HG02588 (cell line): Measurements from ENCODE around the gene PTH2R.
"Not testable (repeated sequence)": the region's sequence is repeated elsewhere in the genome, so short reads cannot be mapped to it uniquely, and the experiment has no call there.

ENCODE experiments used
- ATAC-seq: cut with Tn5 transposase; IDR thresholded peaks from one replicate; pipeline ENCODE4 v1.9.1; 2021; ENCODE audit warnings: mild to moderate bottlenecking, moderate library complexity; ENCODE audit not compliant: unreplicated experiment

PTH2R gene

GRCh38 chr2:208392300-208392699, 14.3 kb upstream of the PTH2R start:
- no peak for ATAC-seq

GRCh38 chr2:208396796-208397195, 9.8 kb upstream of the PTH2R start:
- ATAC-seq = not testable (repeated sequence)

- no peak for ATAC-seq
Observed at GRCh38 chr2:208399201-208399600, 7.4 kb upstream of the PTH2R start.

- ATAC-seq = no peak
Observed at GRCh38 chr2:208407667-208408066, 1.1 kb downstream of the PTH2R start.

DNA sequence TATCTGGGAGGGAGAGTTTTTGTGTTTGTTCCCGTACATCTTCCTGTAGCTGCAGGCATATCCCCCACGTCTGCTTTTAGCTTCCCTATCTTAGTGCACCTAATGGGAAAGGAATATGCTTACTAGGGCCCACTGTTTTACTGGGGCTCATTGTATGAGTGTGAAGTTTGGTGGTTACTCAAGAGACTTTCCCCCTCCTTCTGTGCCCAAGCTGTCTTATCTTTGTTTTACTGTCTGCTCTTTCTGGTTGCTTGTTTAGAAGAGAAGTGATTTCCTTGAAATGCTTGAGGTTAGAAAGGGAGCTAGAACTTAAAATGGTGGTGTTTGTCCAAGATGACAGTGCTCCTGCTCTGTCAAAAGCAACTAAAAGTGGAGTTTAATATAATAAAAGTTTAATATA, 7.3 kb downstream of the PTH2R start:
- no peak for ATAC-seq

- ATAC-seq = peak; percentile 67
Observed at GRCh38 chr2:208415255-208415654, 8.7 kb downstream of the PTH2R start.

DNA sequence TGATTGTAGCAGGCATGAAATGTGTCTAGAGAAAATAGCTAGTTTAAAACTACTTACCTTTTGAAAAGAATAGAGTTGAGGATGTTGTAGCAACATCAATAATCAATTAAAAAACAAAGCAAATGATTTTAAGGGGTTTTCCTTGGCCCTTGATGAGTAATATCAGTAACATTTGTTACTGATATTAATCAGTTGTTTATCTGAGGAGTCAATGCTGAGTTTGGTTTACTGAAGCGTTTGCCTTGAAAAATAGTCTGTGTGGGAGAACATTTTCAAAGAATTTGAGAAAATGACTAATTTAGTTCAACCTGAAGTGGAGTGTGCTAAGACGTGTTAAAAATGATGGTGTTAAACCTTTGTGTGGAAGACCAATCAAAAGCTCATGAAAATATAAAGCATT, 9.3 kb downstream of the PTH2R start:
- ATAC-seq = peak; percentile 83

DNA sequence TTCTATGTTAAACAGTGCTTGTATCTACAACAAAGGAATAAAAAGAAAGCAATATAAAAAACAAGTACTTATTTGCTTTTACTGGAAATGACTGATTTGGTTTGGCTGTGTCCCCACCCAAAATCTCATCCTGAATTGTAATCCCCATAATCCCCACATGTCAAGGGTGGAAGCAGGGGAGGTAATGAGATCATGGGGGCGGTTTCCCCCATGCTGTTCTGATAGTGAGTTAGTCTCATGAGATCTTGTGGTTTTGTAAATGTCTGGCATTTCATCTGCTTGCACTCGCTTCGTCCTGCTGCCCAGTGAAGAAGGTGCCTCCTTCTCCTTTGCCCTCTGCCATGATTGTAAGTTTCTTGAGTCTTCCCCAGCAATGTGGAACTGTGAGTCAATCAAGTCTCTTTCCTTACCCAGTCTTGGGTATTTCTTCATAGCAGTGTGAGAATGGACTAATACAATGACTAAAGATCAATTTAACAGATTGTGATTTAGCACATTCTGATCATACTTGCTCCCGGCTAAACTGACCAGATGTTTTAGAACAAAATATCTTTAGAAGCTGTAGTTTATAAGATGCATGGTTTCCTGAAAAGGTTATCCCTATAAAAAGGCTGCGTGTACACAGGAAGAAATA, 19.9 kb downstream of the PTH2R start:
- ATAC-seq = no peak

- no peak for ATAC-seq
Observed at GRCh38 chr2:208437755-208438154, 31.2 kb downstream of the PTH2R start.

GRCh38 chr2:208440716-208441115, 34.1 kb downstream of the PTH2R start:
- ATAC-seq = no peak

- no peak for ATAC-seq
Observed at GRCh38 chr2:208441951-208442350, 35.4 kb downstream of the PTH2R start.

- ATAC-seq = not testable (repeated sequence)
Observed at GRCh38 chr2:208447447-208447846, 40.9 kb downstream of the PTH2R start.

DNA sequence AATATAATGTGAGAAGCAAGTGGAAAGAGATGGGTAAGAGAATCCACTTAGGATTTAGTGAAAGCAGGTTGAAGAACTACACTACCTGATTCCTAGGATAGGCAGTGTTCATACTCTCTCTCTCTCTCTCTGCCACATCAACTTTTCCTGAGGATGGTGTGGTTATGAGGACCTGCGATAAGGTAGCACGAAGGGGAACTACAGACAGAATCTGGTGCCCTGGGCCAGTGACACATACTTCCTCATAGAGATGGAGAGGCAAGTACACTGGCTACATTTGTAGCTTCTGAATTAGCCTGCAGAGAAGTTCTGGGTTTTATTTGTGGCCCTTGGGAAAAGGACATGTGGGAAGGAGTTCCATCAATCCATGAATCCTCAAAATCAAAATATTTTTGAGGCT, 44.5 kb downstream of the PTH2R start:
- no peak for ATAC-seq

DNA sequence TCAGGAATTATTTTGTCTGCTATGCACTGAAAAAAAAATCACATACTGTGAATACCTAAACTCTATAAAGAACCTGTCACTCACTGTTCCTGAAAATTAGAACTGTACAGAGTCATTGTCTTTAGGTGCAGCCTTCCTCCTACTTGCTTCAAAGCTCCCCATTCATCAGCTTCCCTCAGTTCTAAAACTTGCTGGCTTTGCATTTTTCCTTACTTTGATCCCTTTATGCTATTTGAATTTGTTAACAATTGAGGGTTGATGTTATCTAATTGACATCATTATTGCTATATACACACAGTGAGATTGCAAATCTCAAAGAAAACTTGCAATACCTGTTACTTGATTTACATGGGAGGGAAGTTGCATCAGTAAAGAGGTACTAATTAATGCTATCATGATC, 48.3 kb downstream of the PTH2R start:
- ATAC-seq = no peak

DNA sequence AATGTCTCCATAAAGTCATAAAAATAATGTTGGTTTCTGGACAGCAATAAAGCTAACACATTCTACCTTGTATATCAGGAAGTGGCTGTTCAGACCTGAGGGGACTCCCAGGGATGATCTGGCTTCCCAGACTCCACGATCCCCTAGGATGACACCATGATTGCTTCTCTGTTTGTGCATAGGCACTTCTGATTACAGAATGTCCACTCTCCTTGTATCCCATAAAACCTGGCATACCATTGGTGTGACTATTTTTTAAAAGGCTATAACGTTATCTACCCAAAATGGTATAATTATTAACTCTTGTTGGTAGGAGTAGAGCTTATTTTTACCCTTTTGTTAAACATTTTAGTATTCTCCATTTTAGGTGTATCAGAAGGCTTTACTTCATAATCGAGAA, 57.1 kb downstream of the PTH2R start:
- no peak for ATAC-seq

DNA sequence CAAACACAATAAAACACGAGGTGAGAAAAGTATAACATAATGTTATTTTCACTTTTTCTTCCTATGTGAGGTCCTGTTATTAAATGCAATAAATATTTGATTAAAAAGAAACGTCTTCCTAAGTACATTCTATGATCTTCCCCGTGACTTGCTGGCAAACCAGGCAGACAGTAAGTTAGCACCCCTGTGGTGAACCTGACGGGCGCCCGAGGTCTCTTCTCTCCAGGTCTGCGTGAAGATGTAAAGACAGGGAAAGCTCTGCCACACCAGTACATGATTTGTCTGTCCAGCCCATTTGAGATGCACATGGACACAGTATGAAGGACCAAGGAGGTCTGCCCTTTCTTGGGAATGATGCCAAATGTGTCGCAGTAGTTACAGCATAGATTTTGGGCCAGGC, 57.6 kb downstream of the PTH2R start:
- no peak for ATAC-seq

- peak; percentile 72 for ATAC-seq
Observed at GRCh38 chr2:208466151-208466919, 59.7 kb downstream of the PTH2R start.

DNA sequence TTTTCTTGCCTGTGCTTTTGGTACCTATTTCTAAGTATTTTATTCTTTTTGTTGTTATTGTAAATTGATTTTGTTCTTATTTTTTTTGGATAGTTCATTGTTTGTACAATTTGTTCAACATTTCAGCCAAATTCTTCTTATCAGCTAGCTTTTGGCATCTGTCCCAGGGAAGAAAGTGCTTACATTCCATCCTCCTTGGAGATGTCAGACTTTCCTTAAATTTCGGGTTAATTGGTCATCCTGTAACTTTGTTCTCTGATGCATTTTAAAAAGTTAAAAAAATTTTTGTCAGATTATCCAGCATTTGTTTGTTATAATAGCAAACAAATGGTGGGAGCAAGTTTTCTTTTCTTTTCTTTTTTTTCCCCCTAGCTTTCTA, 60.3 kb downstream of the PTH2R start:
- no peak for ATAC-seq

- no peak for ATAC-seq
Observed at GRCh38 chr2:208467564-208467963, 61.0 kb downstream of the PTH2R start.

DNA sequence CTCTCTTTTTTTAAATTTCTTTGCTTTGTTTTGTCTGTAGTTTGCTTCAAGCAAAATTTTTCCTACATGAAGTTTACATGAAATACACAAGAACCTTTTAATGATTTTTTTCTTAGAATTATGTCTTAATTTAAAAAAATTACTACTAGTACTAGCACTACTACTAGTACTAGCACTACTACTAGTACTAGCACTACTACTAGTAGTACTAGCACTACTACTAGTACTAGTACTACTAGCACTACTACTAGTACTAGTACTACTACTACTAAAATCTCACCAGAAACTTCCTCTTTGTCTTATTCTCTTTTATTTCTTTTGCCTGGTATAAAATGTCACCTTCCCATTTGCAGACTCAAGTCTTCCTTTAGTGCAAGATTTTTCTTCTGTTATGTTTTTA, 71.1 kb downstream of the PTH2R start:
- no peak for ATAC-seq

DNA sequence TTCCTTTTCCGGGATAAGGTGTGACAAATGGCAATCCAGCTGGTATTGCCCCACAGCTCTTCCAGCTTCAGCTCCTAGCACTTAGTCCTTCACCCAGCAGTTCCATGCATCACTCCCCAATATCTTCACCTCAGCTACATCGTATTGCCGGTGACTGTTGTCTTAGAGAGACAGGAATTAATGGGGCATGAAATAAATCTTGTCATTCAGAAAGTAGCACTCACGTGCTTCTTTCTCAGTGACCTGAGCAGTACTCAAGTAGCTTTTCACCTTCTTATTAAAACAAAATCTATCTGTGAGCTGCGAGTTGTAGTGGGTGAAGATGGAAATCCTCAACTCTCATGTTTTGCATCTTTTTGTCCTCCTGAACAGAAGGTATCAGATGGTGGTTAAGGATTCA, 72.8 kb downstream of the PTH2R start:
- no peak for ATAC-seq

- ATAC-seq = not testable (repeated sequence)
Observed at GRCh38 chr2:208481945-208482344, 75.4 kb downstream of the PTH2R start.
